HCT116 (cell line): ENCODE data around the gene XAF1. TPM values are rescaled to one million over a fixed set of nuclear protein-coding genes. Genes with fewer than 3 reads are reported as not detected.

Source experiments
- ATAC-seq: fragments of 200-7000 bp; cut with Tn5 transposase; 2 replicates; pipeline ENCODE4 v1.9.1; 2020; ENCODE audit warnings: mild to moderate bottlenecking, moderate library complexity
- BruUV-seq: library from RNA; stranded (reverse); fragments of 400-500 nt; replicated peaks from 2 replicates; lab custom pipeline; 2021; lab: Mats Ljungman, UMichigan
- CTCF ChIA-PET: fragments of 300-600 bp; sonication (Branson Sonifier 250); formaldehyde crosslinking; loops from one replicate; lab custom pipeline; 2021; ENCODE audit warnings: antibody characterized with exemption; lab: Charles Lee
- POLR2A ChIA-PET: fragments of 300-600, 350-600 bp; sonication (Branson Sonifier 250); formaldehyde crosslinking; loops from one replicate; lab custom pipeline; 2021; ENCODE audit warnings: antibody characterized with exemption; lab: Charles Lee
- RAD21 ChIA-PET, 2 experiments: fragments of 300-600 bp; sonication (Branson Sonifier 250); formaldehyde crosslinking; loops; one replicate each; lab custom pipeline; 2023; ENCODE audit warnings: low total read pairs in 2 of 2; ENCODE audit not compliant: uncharacterized antibody in 2 of 2, unreplicated experiment in 2 of 2, low non-redundant PET in 1 of 2; lab: Charles Lee
- DNase-seq: peaks from one replicate; pipeline ENCODE4 v3.0.0-alpha.2; 2010; ENCODE audit warnings: low read depth, low spot score
- H2AFZ ChIP-seq: fragments of 200-600 bp; shearing (Covaris generic), sonication (generic); 2 replicates; pipeline ENCODE4 v1.6.1; 2017; ENCODE audit warnings: low read depth, mixed run types, mixed read lengths, antibody characterized with exemption, low read length; ENCODE audit not compliant: poor library complexity, severe bottlenecking
- H3K27ac ChIP-seq: 2 replicates; pipeline ENCODE4 v1.5.1; 2012; ENCODE audit warnings: low read depth, low read length
- H3K27me3 ChIP-seq: fragments of 200-600 bp; sonication (generic); 2 replicates; pipeline ENCODE4 v1.6.1; 2016; ENCODE audit warnings: mixed run types, low read length, mixed read lengths; ENCODE audit not compliant: insufficient read depth
- H3K36me3 ChIP-seq, 2 experiments: fragments of 200-500 bp in 1 of 2; fragments of 200-600 bp in 1 of 2; sonication (Bioruptor generic) in 1 of 2; sonication (generic) in 1 of 2; 2 replicates each; pipeline versions ENCODE4 v1.5.1 to v1.6.1; 2014 to 2016; ENCODE audit warnings: low read length in 2 of 2, inconsistent platforms in 1 of 2, mixed read lengths in 1 of 2, mixed run types in 1 of 2; ENCODE audit not compliant: insufficient read depth in 2 of 2, control insufficient read depth in 1 of 2
- H3K4me1 ChIP-seq, 2 experiments: fragments of 200-600 bp in 1 of 2; sonication (generic) in 1 of 2; 2 replicates each; pipeline versions ENCODE4 v1.5.1 to v1.6.1; 2012 to 2017; ENCODE audit warnings: low read length in 2 of 2, inconsistent platforms in 1 of 2, mild to moderate bottlenecking in 1 of 2, mixed read lengths in 1 of 2, mixed run types in 1 of 2, moderate library complexity in 1 of 2; ENCODE audit not compliant: insufficient read depth in 2 of 2, control insufficient read depth in 1 of 2
- H3K4me2 ChIP-seq: fragments of 200-600 bp; sonication (generic); 2 replicates; pipeline ENCODE4 v1.6.1; 2017; ENCODE audit warnings: mixed run types, low read length, mixed read lengths
- H3K4me3 ChIP-seq, 2 experiments: fragments of 200-600 bp in 1 of 2; sonication (generic) in 1 of 2; replicated peaks in 1 of 2; 2 replicates each; pipeline ENCODE4 v1.5.1; 2011 to 2016; ENCODE audit warnings: low read length in 2 of 2, control low read depth in 1 of 2, low read depth in 1 of 2, mild to moderate bottlenecking in 1 of 2, mixed read lengths in 1 of 2, mixed run types in 1 of 2
- H3K79me2 ChIP-seq: fragments of 200-600 bp; sonication (generic); 2 replicates; pipeline ENCODE4 v1.6.1; 2017; ENCODE audit warnings: mild to moderate bottlenecking, mixed run types, low read length, moderate library complexity, mixed read lengths; ENCODE audit not compliant: insufficient read depth
- H3K9ac ChIP-seq: fragments of 200-600 bp; sonication (generic); 2 replicates; pipeline ENCODE4 v1.6.1; 2016; ENCODE audit warnings: low read length, mixed read lengths
- H3K9me2 ChIP-seq: fragments of 200-600 bp; sonication (generic), shearing (Covaris generic); 2 replicates; pipeline ENCODE4 v1.6.1; 2017; ENCODE audit warnings: mixed run types, mild to moderate bottlenecking, moderate library complexity; ENCODE audit not compliant: insufficient read depth
- H3K9me3 ChIP-seq, 2 experiments: fragments of 200-500 bp in 1 of 2; fragments of 200-600 bp in 1 of 2; sonication (Bioruptor generic) in 1 of 2; sonication (generic) in 1 of 2; 2 replicates each; pipeline ENCODE4 v1.6.1; 2014 to 2017; ENCODE audit warnings: low read length in 2 of 2, mixed read lengths in 2 of 2, inconsistent platforms in 1 of 2, low read depth in 1 of 2, mild to moderate bottlenecking in 1 of 2, mixed run types in 1 of 2, moderate library complexity in 1 of 2; ENCODE audit not compliant: control insufficient read depth in 1 of 2, insufficient read depth in 1 of 2
- H4K20me1 ChIP-seq: fragments of 200-600 bp; sonication (generic), shearing (Covaris generic); 2 replicates; pipeline ENCODE4 v1.6.1; 2017; ENCODE audit warnings: mixed run types, mild to moderate bottlenecking, moderate library complexity; ENCODE audit not compliant: insufficient read depth
- TCF7L2 ChIP-seq: IDR thresholded peaks from 2 replicates; pipeline ENCODE4 v1.7.0; 2011; ENCODE audit warnings: borderline replicate concordance, inconsistent platforms; ENCODE audit not compliant: insufficient read depth, insufficient read length; ENCODE audit errors: extremely low read depth
- YY1 ChIP-seq: IDR thresholded peaks from 2 replicates; pipeline ENCODE4 v1.6.1; 2011; ENCODE audit warnings: low read length, low read depth, moderate library complexity, mild to moderate bottlenecking; ENCODE audit not compliant: insufficient replicate concordance; ENCODE audit errors: extremely low read depth
- ZFX ChIP-seq: fragments of 450-650 bp; IDR thresholded peaks from 2 replicates; pipeline ENCODE4 v1.6.1; 2017
- ZNF274 ChIP-seq: fragments of 200-500 bp; sonication (Bioruptor generic); IDR thresholded peaks from 2 replicates; pipeline ENCODE4 v1.6.1; 2014; ENCODE audit warnings: mild to moderate bottlenecking, low read depth, low read length, inconsistent platforms
- intact Hi-C: fragments of 100-400 bp; cut with micrococcal nuclease; formaldehyde crosslinking; loops from 2 replicates; pipeline ENCODE4 v1.10.0; 2022
- total RNA-seq: library from RNA; stranded (reverse); gene quantifications from one replicate; pipeline ENCODE4 v1.2.1, GENCODE V29; 2021; ENCODE audit not compliant: unreplicated experiment

The XAF1 gene
- total RNA-seq, 1 experiment from 2014 or later = 0.25 TPM

GRCh38 chr17:6789146-6789545, 33.3 kb downstream of the XAF1 start (continued):
- no peak for TF ChIP-seq ZNF274
- TF ChIP-seq ZFX = no peak

GRCh38 chr17:6793748-6794493, 38.1 kb downstream of the XAF1 start:
- intact Hi-C loops = no loop called here
- Histone ChIP-seq H3K36me3 (no peaks in the 10 kb centered on the region), H3K79me2 (no peaks in the 10 kb centered on the region), H3K4me1 (no peaks in the 10 kb centered on the region), H3K9me2 (no peaks in the 10 kb centered on the region), H3K4me2 (no peak overlapping the region), H2AFZ (no peak overlapping the region), H3K27ac (no peak overlapping the region), H3K27me3 (peaks cover 42% of the 10 kb centered on the region), H3K4me3 (no peak overlapping the region), H3K9me3 (no peaks in the 10 kb centered on the region), H4K20me1 (no peaks in the 10 kb centered on the region), H3K9ac (no peak overlapping the region)
- DNase-seq (no peak), ATAC-seq (no peak)
- ChIA-PET RAD21 (no interaction called here), POLR2A (no interaction called here), CTCF (no interaction called here)
- no TSS peak for BruUV-seq
- TF ChIP-seq YY1 (no peak), TCF7L2 (no peak)
- TF ChIP-seq, all 23 proteins: peak for 0
